Activated CD4-positive, CD25-positive, alpha-beta regulatory T cell treated with anti-CD3 and anti-CD28 coated beads, Interleukin-2, amount 50 U/mL, for 16 hours (primary cell): Measurements from ENCODE around the gene SCN10A.

Experiments
- DNase-seq: peaks from one replicate; pipeline ENCODE4 v3.0.0-alpha.2; 2020; ENCODE audit warnings: low read depth, low spot score

Gene SCN10A

GRCh38 chr3:38816026-38816425, at the start of gene SCN10A:
TSS of gene SCN10A (minus strand) at chr3:38816217. CDS start at chr3:38794010, 22,207 bp downstream.
- DNase-seq = no peak

DNA sequence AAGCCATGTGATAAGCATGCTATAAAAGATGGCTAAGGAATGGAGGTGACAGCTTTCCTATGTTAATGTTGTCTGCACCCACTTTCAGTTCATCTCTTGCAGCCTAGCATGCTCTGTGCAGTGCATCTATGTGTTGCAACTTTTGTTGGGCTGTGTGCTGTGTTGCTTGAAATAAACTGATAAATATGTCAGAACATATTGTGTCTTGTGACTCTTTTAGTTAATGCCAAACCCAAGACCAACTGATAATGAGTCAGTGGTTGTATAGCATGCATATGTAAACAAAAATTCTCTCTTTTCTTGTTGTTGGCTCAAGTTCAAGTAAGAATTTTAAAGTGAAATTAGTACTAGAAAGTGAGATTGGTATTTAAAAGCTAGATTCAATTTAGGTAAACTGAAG, 37.0 kb upstream of the SCN10A start:
- DNase-seq = no peak

DNA sequence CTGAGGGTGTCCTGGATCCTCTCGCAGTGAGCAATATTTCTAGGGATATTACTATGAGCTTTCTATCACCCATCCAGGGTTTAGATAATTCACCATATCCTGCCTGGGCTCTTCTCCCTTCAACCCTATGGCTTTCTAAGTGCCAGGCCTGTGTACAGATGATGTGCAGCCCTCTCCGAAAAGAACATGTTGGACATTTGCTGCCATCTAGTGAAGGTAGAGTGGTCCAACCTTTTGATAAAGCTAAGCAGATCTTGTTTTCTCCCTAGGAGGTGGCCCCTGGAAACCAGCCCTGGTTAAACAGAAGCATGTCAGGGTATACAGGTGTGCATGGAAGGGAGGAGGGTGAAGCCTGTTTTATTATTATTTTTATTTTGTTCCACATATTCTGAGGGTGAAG, 27.9 kb upstream of the SCN10A start:
- DNase-seq = no peak

DNA sequence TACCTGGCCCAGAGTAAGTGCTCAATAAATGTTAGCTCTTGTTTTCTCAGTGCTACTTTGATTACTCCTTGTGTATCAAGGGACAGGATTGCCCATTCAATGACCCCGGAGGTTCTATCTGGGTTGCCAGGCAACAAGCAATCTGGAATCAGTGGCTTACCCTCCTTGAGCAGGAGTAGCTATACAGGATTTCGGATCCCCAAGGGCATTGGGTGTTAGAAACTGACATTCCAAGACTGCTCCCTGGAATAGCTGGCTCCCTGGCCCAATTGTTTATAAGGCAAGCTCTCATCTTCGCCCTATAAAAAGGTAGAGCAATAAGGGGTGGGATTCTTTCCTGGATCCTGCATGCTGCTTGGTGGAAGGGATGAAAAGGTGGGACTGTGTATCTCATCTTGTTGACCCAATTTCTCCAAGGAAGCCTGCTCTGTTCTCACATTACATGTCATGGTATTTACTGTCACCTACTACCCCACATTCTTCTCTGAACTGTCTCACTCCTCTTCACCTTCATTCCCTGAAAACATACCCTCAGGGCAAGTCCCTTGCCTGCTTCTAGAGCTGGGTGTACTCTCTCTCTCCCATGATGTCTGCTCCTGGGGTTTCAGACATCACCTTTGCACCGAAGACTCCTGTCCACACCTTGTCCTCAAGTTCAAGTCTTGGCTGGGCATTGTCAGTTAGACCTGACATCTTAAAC, 26.4 kb upstream of the SCN10A start:
- DNase-seq = no peak

DNA sequence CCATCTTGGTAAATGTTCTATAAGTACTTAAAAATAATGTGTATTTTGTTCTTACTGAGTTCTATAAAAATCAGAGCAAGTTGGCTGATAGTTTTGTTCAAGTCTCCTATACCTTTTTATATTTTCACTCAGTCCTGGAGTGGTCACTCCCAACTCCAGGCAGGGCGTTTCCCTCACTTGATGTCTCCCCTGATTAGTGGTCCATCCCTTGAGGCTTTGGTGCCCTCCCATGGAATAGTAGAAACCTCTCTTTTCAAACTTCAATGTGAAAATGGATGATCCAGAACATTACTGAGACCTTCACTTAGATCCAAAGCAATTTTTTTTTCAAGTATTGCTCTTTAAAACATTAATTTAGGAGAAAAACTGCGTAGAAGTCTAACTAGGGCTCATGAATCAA, 25.0 kb upstream of the SCN10A start:
- no peak for DNase-seq

DNA sequence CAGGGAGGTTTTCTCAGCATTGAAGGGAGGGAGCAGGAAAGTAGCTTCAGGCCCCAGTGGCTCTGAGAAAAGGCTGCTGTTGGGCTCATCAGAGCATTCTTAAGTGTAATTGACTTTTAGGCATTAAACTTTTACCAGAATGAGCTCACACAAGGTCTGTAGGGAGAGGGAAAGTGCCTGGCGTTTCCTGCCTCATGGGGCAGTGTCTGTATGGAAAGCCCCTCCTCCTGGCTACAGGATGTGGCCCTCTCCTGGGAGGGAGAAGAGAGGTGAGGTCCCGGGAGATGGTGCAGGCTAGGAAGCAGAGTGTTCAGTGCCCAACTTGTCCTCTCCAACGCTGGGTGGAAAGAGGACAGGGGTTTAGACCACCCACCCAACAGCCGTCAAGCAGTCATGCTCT, 21.3 kb upstream of the SCN10A start:
- DNase-seq = no peak

GRCh38 chr3:38836561-38836960, 20.5 kb upstream of the SCN10A start:
- no peak for DNase-seq

GRCh38 chr3:38835939-38836338, 19.9 kb upstream of the SCN10A start:
- no peak for DNase-seq

GRCh38 chr3:38834717-38835116, 18.7 kb upstream of the SCN10A start:
- no peak for DNase-seq

DNA sequence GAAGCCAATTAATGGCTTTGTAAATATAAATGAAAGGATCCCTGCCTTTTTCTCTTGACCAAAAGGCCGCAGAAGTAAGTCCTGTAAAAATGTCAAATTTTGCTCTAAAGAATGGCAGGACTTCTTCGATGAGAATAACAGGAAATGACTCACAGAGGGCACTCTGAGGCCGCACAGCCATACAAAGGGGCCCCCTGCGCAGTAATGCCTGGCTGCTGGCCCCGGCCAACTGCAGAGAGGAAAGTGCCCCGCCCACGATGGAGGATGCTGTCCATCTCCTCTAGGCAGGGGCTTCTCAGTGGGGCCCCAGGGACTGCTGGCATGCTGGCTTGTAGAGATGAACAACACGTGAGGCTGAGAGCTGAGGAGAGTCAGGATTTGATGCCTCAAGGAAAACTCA, 18.1 kb upstream of the SCN10A start:
- no peak for DNase-seq

DNA sequence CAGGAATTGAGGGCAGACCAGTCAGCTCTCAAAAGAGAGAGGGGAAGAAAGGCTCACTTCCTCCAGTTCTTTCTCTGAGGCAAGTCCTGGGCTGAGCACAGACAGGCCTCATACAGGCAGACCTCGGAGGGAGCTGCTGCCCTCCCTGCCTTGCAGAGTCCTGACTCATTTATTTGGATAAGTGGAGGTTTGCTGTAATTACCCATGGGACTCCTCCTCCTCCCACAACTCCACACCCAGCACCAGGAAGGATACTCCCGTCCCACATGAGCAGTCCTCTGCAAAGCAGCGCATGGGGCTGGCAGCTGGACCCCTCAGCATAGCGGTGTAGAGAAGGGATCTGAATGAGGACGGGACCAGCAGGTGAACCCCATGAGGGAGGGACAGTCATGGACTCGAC, 13.4 kb upstream of the SCN10A start:
- no peak for DNase-seq

DNA sequence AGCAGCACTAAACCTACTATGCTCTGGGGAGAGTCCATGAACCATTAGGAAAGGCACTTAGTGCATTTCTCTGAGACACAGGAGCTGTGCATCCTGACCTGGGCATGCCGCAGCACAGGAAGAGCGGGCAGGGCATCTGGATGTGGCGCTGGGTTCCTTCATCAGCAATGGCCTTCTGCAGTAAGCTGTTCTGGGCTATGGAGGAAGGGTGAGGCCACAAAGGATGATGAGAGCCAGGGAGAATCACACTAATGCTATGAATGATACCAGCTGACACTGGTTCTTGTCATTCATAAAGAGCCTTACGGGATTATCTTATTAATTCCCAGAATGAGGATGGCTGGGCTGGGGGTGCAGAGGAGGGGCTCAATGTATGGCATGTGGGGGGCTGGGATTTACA, 12.7 kb upstream of the SCN10A start:
- DNase-seq = no peak

DNA sequence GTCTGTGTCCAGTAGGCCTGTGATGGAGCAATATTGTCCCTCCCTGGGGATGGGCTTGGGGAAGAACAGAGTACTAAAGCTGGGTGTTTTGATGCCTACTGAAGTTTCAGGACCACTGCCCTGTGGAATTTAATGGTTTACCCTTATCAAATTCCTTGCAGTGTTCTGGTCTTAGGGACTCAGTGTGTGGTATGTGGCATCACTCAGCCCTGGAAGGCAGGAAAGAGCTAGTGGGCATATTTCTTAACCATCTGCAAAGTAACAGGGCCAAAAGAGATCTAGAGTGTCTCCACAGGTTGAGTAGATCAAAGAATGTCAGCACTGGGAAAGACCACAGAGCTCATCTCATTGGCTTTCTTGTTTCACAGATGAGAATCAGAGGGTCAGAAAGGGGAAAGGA, 11.8 kb upstream of the SCN10A start:
- no peak for DNase-seq

GRCh38 chr3:38826001-38826400, 10.0 kb upstream of the SCN10A start:
- no peak for DNase-seq

GRCh38 chr3:38824349-38824748, 8.3 kb upstream of the SCN10A start:
- DNase-seq = no peak

GRCh38 chr3:38823722-38824121, 7.7 kb upstream of the SCN10A start:
- no peak for DNase-seq

GRCh38 chr3:38823186-38823585, 7.2 kb upstream of the SCN10A start:
- DNase-seq = no peak

DNA sequence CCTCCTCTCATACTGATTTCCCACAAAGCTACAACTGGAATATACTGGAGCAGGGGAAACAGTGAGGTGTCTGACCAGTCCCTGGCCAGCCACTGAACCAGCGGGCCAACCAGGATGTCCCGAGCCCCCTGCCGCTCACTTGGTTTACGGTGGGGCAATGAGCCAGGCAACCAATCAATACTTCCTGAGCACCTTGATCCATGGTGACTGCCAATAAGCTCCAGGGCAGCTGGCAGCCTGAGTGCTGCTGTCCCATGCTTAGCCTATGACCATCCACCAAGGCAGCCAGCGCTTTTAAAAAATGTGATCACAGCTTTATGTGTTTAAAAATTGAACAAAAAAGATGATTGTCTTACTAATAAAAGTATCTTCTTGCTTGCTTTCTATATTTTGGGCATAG, 4.2 kb downstream of the SCN10A start:
- no peak for DNase-seq

DNA sequence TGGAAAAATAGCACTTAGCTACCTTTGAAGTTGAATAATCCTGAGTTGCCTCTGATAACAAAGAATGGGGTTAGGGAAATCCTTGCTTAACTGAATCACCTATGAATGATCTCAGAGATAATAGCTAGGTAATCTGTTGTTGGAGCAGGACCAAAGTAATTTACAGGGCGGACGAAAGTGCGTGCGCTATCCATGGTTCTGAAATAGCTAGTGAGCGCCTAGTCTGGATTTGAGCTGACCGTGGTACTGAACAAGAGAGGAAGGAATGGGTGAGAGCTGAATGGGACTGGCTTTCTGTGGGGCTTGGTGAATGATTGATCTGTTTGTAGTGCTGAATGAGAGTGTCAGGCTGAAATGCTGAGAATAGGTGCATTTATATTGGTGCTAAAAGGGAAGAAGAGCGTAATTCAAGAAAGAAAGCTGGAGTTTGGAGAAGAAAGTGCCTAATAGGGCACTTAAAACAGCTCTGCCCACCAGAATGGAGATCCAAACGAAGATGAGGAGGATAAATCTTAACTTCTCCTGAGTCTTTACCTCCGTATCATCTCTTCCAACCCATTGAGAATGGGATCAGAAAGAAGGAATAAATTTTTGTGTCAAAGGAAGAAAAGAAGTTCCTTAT, 10.1 kb downstream of the SCN10A start:
- no peak for DNase-seq

GRCh38 chr3:38805004-38805403, 11.0 kb downstream of the SCN10A start:
- no peak for DNase-seq

DNA sequence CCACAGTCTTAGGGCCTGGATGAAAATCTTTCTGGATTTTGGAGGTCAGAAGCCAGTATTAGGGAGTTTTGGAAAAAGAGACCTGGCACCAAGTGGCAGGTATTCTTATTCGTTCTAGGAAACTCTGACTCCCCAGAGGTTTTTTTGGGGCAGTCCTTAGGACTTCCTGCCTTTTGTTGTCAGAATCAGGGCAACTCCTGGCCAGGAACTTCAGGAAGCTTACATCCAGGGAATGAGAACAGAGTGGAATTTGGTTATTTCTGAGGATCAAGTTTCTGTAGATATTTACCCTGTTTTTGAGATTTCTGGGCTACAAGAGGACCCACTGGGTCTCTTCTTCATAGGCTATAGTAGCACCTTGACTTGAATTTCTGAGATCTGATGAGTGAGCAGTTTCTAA, 15.5 kb downstream of the SCN10A start:
- DNase-seq = no peak

GRCh38 chr3:38793721-38794120, 22.3 kb downstream of the SCN10A start:
- DNase-seq = no peak

DNA sequence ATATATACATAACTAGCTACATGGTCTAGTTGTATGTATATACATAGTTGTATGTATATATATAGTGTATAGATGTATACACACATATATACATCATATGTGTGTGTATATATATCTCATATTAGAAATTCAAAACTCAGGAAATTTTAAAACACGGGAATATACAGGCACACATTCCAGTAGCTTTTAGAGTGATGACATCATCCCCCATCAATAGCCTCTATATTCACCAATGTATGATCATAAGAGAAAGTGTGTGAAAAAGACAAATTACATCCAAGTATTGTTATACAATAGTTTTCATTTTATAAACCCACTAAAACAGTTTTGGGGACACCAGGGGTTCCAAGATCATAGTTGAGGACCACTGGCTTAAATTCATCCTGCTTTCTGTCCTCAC, 23.0 kb downstream of the SCN10A start:
- no peak for DNase-seq

DNA sequence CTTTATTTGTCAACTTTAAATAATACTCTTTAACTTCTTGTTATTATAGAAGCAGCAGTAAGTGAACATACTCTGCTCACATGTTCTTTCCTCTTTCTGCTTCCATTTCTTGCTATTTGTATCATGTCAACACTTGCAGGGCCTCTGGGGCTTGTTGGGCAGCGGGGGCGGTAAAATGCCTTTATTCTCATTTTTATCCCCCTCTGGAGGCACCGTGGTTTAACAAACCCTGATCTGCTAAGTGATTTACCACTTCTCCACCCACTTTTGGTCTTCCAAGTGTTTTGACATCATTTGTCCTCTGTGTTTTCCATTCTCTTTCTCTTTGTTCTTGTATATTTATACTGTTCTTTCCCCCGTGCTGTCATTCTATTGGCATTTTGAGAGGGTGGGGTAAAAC, 33.9 kb downstream of the SCN10A start:
- DNase-seq = no peak
